ENCODE measurements around the gene ADCY5.

The ADCY5 gene

GRCh38 chr3:123287051-123287961, 161.6 kb downstream of the ADCY5 start:
- H3K36me3 ChIP-seq (ENCODE audit: control insufficient read depth in 5 of 5, insufficient read depth in 5 of 5, low read length in 5 of 5), result peaks cover 0 to 78% (median 71%) of the 10 kb centered on the region in 5 donors
- no peaks in the 10 kb centered on the region for H3K4me1 ChIP-seq (ENCODE audit: control insufficient read depth in 5 of 5, insufficient read depth in 5 of 5, low read length in 5 of 5)
- no peak overlapping the region for H3K4me3 ChIP-seq (ENCODE audit: low read depth in 1 of 5, low read length in 5 of 5)
- H3K27me3 ChIP-seq (ENCODE audit: control insufficient read depth in 5 of 5, insufficient read depth in 4 of 5, low read length in 5 of 5), result no peaks in the 10 kb centered on the region
- no peak overlapping the region for H3K27ac ChIP-seq (ENCODE audit: low read depth, low read length)
- no peaks in the 10 kb centered on the region for H3K9me3 ChIP-seq (ENCODE audit: control insufficient read depth in 5 of 5, low read length in 5 of 5)
- no peak overlapping the region for H3K9ac ChIP-seq (ENCODE audit: low read length in 5 of 5)

- Histone ChIP-seq H3K27me3 (ENCODE audit: control insufficient read depth in 5 of 5, insufficient read depth in 4 of 5, low read length in 5 of 5) (no peaks in the 10 kb centered on the region), H3K4me1 (ENCODE audit: control insufficient read depth in 5 of 5, insufficient read depth in 5 of 5, low read length in 5 of 5) (no peaks in the 10 kb centered on the region), H3K27ac (ENCODE audit: low read depth, low read length) (no peak overlapping the region), H3K4me3 (ENCODE audit: low read depth in 1 of 5, low read length in 5 of 5) (no peak overlapping the region), H3K36me3 (ENCODE audit: control insufficient read depth in 5 of 5, insufficient read depth in 5 of 5, low read length in 5 of 5) (peaks cover 0 to 79% (median 73%) of the 10 kb centered on the region in 5 donors), H3K9me3 (ENCODE audit: control insufficient read depth in 5 of 5, low read length in 5 of 5) (no peaks in the 10 kb centered on the region), H3K9ac (ENCODE audit: low read length in 5 of 5) (no peak overlapping the region)
These were observed 162.4 kb downstream of the ADCY5 start for GRCh38 chr3:123286308-123287023.

GRCh38 chr3:123285931-123286307, 163.0 kb downstream of the ADCY5 start:
- Histone ChIP-seq H3K9ac (ENCODE audit: low read length in 5 of 5) (no peak overlapping the region), H3K9me3 (ENCODE audit: control insufficient read depth in 5 of 5, low read length in 5 of 5) (no peaks in the 10 kb centered on the region), H3K27me3 (ENCODE audit: control insufficient read depth in 5 of 5, insufficient read depth in 4 of 5, low read length in 5 of 5) (no peaks in the 10 kb centered on the region), H3K4me3 (ENCODE audit: low read depth in 1 of 5, low read length in 5 of 5) (no peak overlapping the region), H3K4me1 (ENCODE audit: control insufficient read depth in 5 of 5, insufficient read depth in 5 of 5, low read length in 5 of 5) (no peaks in the 10 kb centered on the region), H3K27ac (ENCODE audit: low read depth, low read length) (no peak overlapping the region), H3K36me3 (ENCODE audit: control insufficient read depth in 5 of 5, insufficient read depth in 5 of 5, low read length in 5 of 5) (peaks cover 0 to 79% (median 71%) of the 10 kb centered on the region in 5 donors)

GRCh38 chr3:123285479-123285878, 163.4 kb downstream of the ADCY5 start:
- no peaks in the 10 kb centered on the region for H3K9me3 ChIP-seq (ENCODE audit: control insufficient read depth in 5 of 5, low read length in 5 of 5)
- no peak overlapping the region for H3K27ac ChIP-seq (ENCODE audit: low read depth, low read length)
- H3K36me3 ChIP-seq (ENCODE audit: control insufficient read depth in 5 of 5, insufficient read depth in 5 of 5, low read length in 5 of 5), result peaks cover 3 to 76% (median 67%) of the 10 kb centered on the region in 5 donors
- no peak overlapping the region for H3K9ac ChIP-seq (ENCODE audit: low read length in 5 of 5)
- no peaks in the 10 kb centered on the region for H3K4me1 ChIP-seq (ENCODE audit: control insufficient read depth in 5 of 5, insufficient read depth in 5 of 5, low read length in 5 of 5)
- no peak overlapping the region for H3K4me3 ChIP-seq (ENCODE audit: low read depth in 1 of 5, low read length in 5 of 5)
- no peaks in the 10 kb centered on the region for H3K27me3 ChIP-seq (ENCODE audit: control insufficient read depth in 5 of 5, insufficient read depth in 4 of 5, low read length in 5 of 5)

- no peak overlapping the region for H3K4me3 ChIP-seq (ENCODE audit: low read depth in 1 of 5, low read length in 5 of 5)
- no peaks in the 10 kb centered on the region for H3K9me3 ChIP-seq (ENCODE audit: control insufficient read depth in 5 of 5, low read length in 5 of 5)
- no peaks in the 10 kb centered on the region for H3K4me1 ChIP-seq (ENCODE audit: control insufficient read depth in 5 of 5, insufficient read depth in 5 of 5, low read length in 5 of 5)
- no peaks in the 10 kb centered on the region for H3K27me3 ChIP-seq (ENCODE audit: control insufficient read depth in 5 of 5, insufficient read depth in 4 of 5, low read length in 5 of 5)
- H3K36me3 ChIP-seq (ENCODE audit: control insufficient read depth in 5 of 5, insufficient read depth in 5 of 5, low read length in 5 of 5), result peaks cover 3 to 75% (median 66%) of the 10 kb centered on the region in 5 donors
- H3K9ac ChIP-seq (ENCODE audit: low read length in 5 of 5), result no peak overlapping the region
- H3K27ac ChIP-seq (ENCODE audit: low read depth, low read length), result no peak overlapping the region
These were observed 163.8 kb downstream of the ADCY5 start for GRCh38 chr3:123285066-123285465.

- Histone ChIP-seq H3K27me3 (ENCODE audit: control insufficient read depth in 5 of 5, insufficient read depth in 4 of 5, low read length in 5 of 5) (no peaks in the 10 kb centered on the region), H3K9ac (ENCODE audit: low read length in 5 of 5) (no peak overlapping the region), H3K4me3 (ENCODE audit: low read depth in 1 of 5, low read length in 5 of 5) (no peak overlapping the region), H3K4me1 (ENCODE audit: control insufficient read depth in 5 of 5, insufficient read depth in 5 of 5, low read length in 5 of 5) (no peaks in the 10 kb centered on the region), H3K36me3 (ENCODE audit: control insufficient read depth in 5 of 5, insufficient read depth in 5 of 5, low read length in 5 of 5) (peaks cover 3 to 73% (median 62%) of the 10 kb centered on the region in 5 donors), H3K9me3 (ENCODE audit: control insufficient read depth in 5 of 5, low read length in 5 of 5) (no peaks in the 10 kb centered on the region), H3K27ac (ENCODE audit: low read depth, low read length) (no peak overlapping the region)
These were observed 164.4 kb downstream of the ADCY5 start for GRCh38 chr3:123284399-123285010.

- Histone ChIP-seq H3K27me3 (ENCODE audit: control insufficient read depth in 5 of 5, insufficient read depth in 4 of 5, low read length in 5 of 5) (no peaks in the 10 kb centered on the region), H3K4me3 (ENCODE audit: low read depth in 1 of 5, low read length in 5 of 5) (no peak overlapping the region), H3K27ac (ENCODE audit: low read depth, low read length) (no peak overlapping the region), H3K9ac (ENCODE audit: low read length in 5 of 5) (no peak overlapping the region), H3K4me1 (ENCODE audit: control insufficient read depth in 5 of 5, insufficient read depth in 5 of 5, low read length in 5 of 5) (no peaks in the 10 kb centered on the region), H3K9me3 (ENCODE audit: control insufficient read depth in 5 of 5, low read length in 5 of 5) (no peaks in the 10 kb centered on the region), H3K36me3 (ENCODE audit: control insufficient read depth in 5 of 5, insufficient read depth in 5 of 5, low read length in 5 of 5) (peaks cover 3 to 71% (median 58%) of the 10 kb centered on the region in 5 donors)
These were observed 165.1 kb downstream of the ADCY5 start for GRCh38 chr3:123283657-123284398.

GRCh38 chr3:123283074-123283473, 165.8 kb downstream of the ADCY5 start:
- Histone ChIP-seq H3K27me3 (ENCODE audit: control insufficient read depth in 5 of 5, insufficient read depth in 4 of 5, low read length in 5 of 5) (no peaks in the 10 kb centered on the region), H3K4me3 (ENCODE audit: low read depth in 1 of 5, low read length in 5 of 5) (no peak overlapping the region), H3K27ac (ENCODE audit: low read depth, low read length) (no peak overlapping the region), H3K9me3 (ENCODE audit: control insufficient read depth in 5 of 5, low read length in 5 of 5) (no peaks in the 10 kb centered on the region), H3K9ac (ENCODE audit: low read length in 5 of 5) (no peak overlapping the region), H3K4me1 (ENCODE audit: control insufficient read depth in 5 of 5, insufficient read depth in 5 of 5, low read length in 5 of 5) (no peaks in the 10 kb centered on the region), H3K36me3 (ENCODE audit: control insufficient read depth in 5 of 5, insufficient read depth in 5 of 5, low read length in 5 of 5) (peaks cover 3 to 75% (median 54%) of the 10 kb centered on the region in 5 donors)

GRCh38 chr3:123282461-123282860, 166.4 kb downstream of the ADCY5 start:
- no peaks in the 10 kb centered on the region for H3K27me3 ChIP-seq (ENCODE audit: control insufficient read depth in 5 of 5, insufficient read depth in 4 of 5, low read length in 5 of 5)
- no peaks in the 10 kb centered on the region for H3K9me3 ChIP-seq (ENCODE audit: control insufficient read depth in 5 of 5, low read length in 5 of 5)
- H3K27ac ChIP-seq (ENCODE audit: low read depth, low read length), result no peak overlapping the region
- H3K4me1 ChIP-seq (ENCODE audit: control insufficient read depth in 5 of 5, insufficient read depth in 5 of 5, low read length in 5 of 5), result no peaks in the 10 kb centered on the region
- H3K9ac ChIP-seq (ENCODE audit: low read length in 5 of 5), result no peak overlapping the region
- peaks cover 3 to 72% (median 51%) of the 10 kb centered on the region in 5 donors for H3K36me3 ChIP-seq (ENCODE audit: control insufficient read depth in 5 of 5, insufficient read depth in 5 of 5, low read length in 5 of 5)
- H3K4me3 ChIP-seq (ENCODE audit: low read depth in 1 of 5, low read length in 5 of 5), result no peak overlapping the region

Measured in subcutaneous abdominal adipose tissue (tissue), 5 donors.